Karpas-422 (cell line): ENCODE measurements around the gene MED7. TPM values are rescaled to one million over a fixed set of nuclear protein-coding genes. Genes with fewer than 3 reads are reported as not detected.
"Not testable (repeated sequence)": the region's sequence is repeated elsewhere in the genome, so short reads cannot be mapped to it uniquely, and the experiment has no call there.

Source experiments
- DNase-seq: peaks from one replicate; pipeline ENCODE4 v3.0.0-alpha.2; 2015
- H2AFZ ChIP-seq: fragments of 200-600 bp; sonication (generic); 2 replicates; pipeline ENCODE4 v1.6.1; 2014; ENCODE audit warnings: antibody characterized with exemption, low read length, mixed read lengths
- H3K27ac ChIP-seq: fragments of 200-600 bp; sonication (generic); 2 replicates; pipeline ENCODE4 v1.5.1; 2014; ENCODE audit warnings: mild to moderate bottlenecking, low read length, moderate library complexity
- H3K27me3 ChIP-seq: fragments of 200-600 bp; sonication (generic); 2 replicates; pipeline ENCODE4 v1.6.1; 2014; ENCODE audit warnings: low read length, mixed read lengths
- H3K36me3 ChIP-seq: fragments of 200-600 bp; sonication (generic); 2 replicates; pipeline ENCODE4 v1.6.1; 2014; ENCODE audit warnings: low read length, mixed read lengths; ENCODE audit not compliant: insufficient read depth
- H3K4me1 ChIP-seq: fragments of 200-600 bp; sonication (generic); 2 replicates; pipeline ENCODE4 v1.6.1; 2014; ENCODE audit warnings: mild to moderate bottlenecking, low read length, mixed read lengths
- H3K4me2 ChIP-seq: fragments of 200-600 bp; sonication (generic); 2 replicates; pipeline ENCODE4 v1.6.1; 2014; ENCODE audit warnings: low read length, low read depth, mild to moderate bottlenecking; ENCODE audit not compliant: poor library complexity, severe bottlenecking
- H3K4me3 ChIP-seq: fragments of 200-600 bp; sonication (generic); 2 replicates; pipeline ENCODE4 v1.5.1; 2014; ENCODE audit warnings: mild to moderate bottlenecking, antibody characterized with exemption, low read length, mixed read lengths
- H3K79me2 ChIP-seq: fragments of 200-600 bp; sonication (generic); 2 replicates; pipeline ENCODE4 v1.6.1; 2014; ENCODE audit warnings: mild to moderate bottlenecking, low read length, mixed read lengths
- H3K9ac ChIP-seq: fragments of 200-600 bp; sonication (generic); 2 replicates; pipeline ENCODE4 v1.6.0; 2014; ENCODE audit warnings: low read length
- H3K9me2 ChIP-seq: fragments of 200-600 bp; sonication (generic), shearing (Covaris generic); replicated peaks from 2 replicates; pipeline ENCODE4 v1.6.0; 2014; ENCODE audit warnings: mild to moderate bottlenecking, low read length, moderate library complexity; ENCODE audit not compliant: insufficient read depth
- H3K9me3 ChIP-seq: fragments of 300-700, 200-600 bp; sonication (generic); 2 replicates; pipeline ENCODE4 v1.6.1; 2014; ENCODE audit warnings: low read length, mixed read lengths
- H4K20me1 ChIP-seq: fragments of 200-600 bp; sonication (generic); 2 replicates; pipeline ENCODE4 v1.6.1; 2014; ENCODE audit warnings: mild to moderate bottlenecking, antibody characterized with exemption, low read length, low read depth; ENCODE audit not compliant: insufficient read depth
- total RNA-seq: library from RNA; depleted of rRNA; stranded (reverse); fragments of >200 nt; shearing (Covaris generic); gene quantifications from 2 replicates; pipeline ENCODE4 v1.2.3, GENCODE V29; 2014; ENCODE audit warnings: low replicate concordance; rRNA removed

MED7 gene
- 10.6 and 12.2 TPM in 2 replicates for total RNA-seq

DNA sequence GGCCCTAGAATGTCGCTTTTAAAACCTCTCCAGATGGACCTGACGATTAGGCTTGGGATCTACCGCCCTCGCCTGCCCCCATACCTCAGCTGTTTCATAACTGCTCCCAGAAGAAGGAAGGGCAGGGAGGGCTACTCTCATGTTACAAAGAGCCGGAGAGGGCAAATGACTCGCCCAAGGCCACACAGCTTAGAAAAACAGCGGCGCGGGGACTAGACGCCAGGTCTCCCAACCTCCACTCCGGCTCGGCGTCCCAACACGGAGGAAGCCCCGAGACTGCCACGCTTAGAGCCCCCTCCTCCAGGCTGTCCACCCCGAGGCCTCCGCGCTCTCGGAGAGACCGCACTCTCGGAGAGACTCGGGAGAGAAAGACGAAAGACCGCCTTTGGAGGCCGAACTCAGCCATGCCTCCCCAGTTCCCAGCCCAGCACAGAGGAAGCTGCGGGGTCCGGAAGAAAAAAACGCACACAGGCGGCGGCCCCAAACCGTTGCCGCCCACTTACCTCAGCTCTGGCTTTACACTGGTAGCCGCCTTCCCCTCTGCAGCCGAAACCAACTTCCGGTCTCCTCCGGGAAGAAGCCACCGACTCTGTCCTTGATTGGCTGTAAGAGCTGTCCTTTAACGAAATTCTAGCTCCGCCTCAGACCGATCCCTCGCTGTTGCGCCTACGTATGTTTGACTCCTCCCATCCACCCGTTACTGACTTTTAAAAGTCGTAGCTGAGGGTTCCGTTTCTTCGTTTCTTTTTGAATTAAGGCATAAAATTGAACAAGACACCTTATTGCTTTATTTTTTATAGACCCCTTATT, at the start of gene MED7:
MED7 (minus strand) TSS at position 549 of the 810 bp plus-strand sequence. CDS start 3,434 bp downstream, outside the sequence.
- H3K9ac ChIP-seq = peak within 1 kb of the TSS; percentile 97
- peak within 1 kb of the TSS; percentile 86 for H3K4me3 ChIP-seq
- peak within 1 kb of the TSS; percentile 95 for H2AFZ ChIP-seq
- H3K9me2 ChIP-seq = no peaks in the 10 kb centered on the region
- peak; percentile 100 for DNase-seq
- peak within 1 kb of the TSS; percentile 76 for H3K27ac ChIP-seq
- peaks cover 17% of the 10 kb centered on the region for H3K4me1 ChIP-seq
- peaks cover 5% of the 10 kb centered on the region for H4K20me1 ChIP-seq
- no peaks in the 10 kb centered on the region for H3K27me3 ChIP-seq
- peak within 1 kb of the TSS; percentile 98 for H3K4me2 ChIP-seq
- H3K36me3 ChIP-seq = peaks cover 14% of the 10 kb centered on the region
- H3K9me3 ChIP-seq = no peaks in the 10 kb centered on the region
- H3K79me2 ChIP-seq = peaks cover 19% of the 10 kb centered on the region

GRCh38 chr5:157189223-157189622, 46.6 kb upstream of the MED7 start:
- no peak for DNase-seq
- Histone ChIP-seq H3K79me2 (no peaks in the 10 kb centered on the region), H3K27ac (no peak overlapping the region), H3K9me3 (no peaks in the 10 kb centered on the region), H3K4me2 (no peak overlapping the region), H3K9ac (no peak overlapping the region), H3K4me1 (no peaks in the 10 kb centered on the region), H3K4me3 (no peak overlapping the region), H3K27me3 (no peaks in the 10 kb centered on the region), H2AFZ (no peak overlapping the region), H3K9me2 (no peaks in the 10 kb centered on the region), H3K36me3 (no peaks in the 10 kb centered on the region), H4K20me1 (no peaks in the 10 kb centered on the region)

- H3K4me1 ChIP-seq = no peaks in the 10 kb centered on the region
- no peaks in the 10 kb centered on the region for H3K27me3 ChIP-seq
- no peaks in the 10 kb centered on the region for H3K36me3 ChIP-seq
Observed at GRCh38 chr5:157188270-157188669, 45.6 kb upstream of the MED7 start.

DNA sequence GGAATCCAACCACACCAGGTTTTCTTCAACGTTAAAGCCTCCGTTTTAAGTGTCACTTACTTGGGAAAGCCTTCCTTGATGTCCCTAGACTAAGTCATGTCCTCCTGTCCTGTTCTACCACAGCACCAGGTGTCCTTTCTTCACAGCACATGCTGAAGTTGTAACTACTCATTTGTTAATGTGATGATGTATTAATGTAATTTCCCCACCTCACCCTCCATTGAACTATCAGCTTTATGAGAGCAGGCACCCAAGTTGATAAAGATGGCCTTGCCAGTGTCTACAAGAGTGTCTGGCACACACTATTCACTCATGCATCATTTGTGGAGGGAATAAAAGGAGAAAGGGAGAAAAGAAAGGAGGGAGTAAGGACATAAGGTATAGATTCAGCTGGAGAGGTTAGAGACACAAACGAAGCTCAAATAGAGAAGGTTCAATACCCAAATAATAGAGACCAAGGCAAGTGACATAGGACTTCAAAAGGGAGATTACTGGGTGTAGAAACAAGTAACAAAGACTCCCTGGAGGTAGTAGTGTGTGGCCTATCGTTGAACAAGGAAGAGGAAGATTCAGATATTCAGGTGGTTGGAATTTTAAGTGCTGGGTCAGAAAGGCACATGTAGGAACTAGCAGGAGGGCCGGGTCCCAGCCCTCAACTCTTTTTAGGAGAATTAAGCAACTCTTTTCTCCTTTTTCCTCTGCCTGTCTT, 44.5 kb upstream of the MED7 start:
- H3K9me3 ChIP-seq = no peaks in the 10 kb centered on the region
- no peak overlapping the region for H3K27ac ChIP-seq
- H3K9me2 ChIP-seq = no peaks in the 10 kb centered on the region
- H3K4me3 ChIP-seq = no peak overlapping the region
- H3K36me3 ChIP-seq = no peaks in the 10 kb centered on the region
- no peaks in the 10 kb centered on the region for H3K27me3 ChIP-seq
- H4K20me1 ChIP-seq = no peaks in the 10 kb centered on the region
- H3K4me2 ChIP-seq = no peak overlapping the region
- H2AFZ ChIP-seq = peak overlapping the region; percentile 8; the same call in 1 of the 2 replicates
- no peak for DNase-seq
- no peaks in the 10 kb centered on the region for H3K79me2 ChIP-seq
- no peak overlapping the region for H3K9ac ChIP-seq
- 0 out of 2 replicates have a peak, but pooled peaks cover 4% of the 10 kb centered on the region for H3K4me1 ChIP-seq

More at GRCh38 chr5:157188270-157188669, 45.6 kb upstream of the MED7 start:
- Histone ChIP-seq H3K4me3 (no peak overlapping the region), H3K4me2 (no peak overlapping the region), H2AFZ (no peak overlapping the region), H3K79me2 (no peaks in the 10 kb centered on the region), H3K9ac (no peak overlapping the region), H3K9me3 (no peaks in the 10 kb centered on the region), H3K27ac (no peak overlapping the region), H3K9me2 (no peaks in the 10 kb centered on the region), H4K20me1 (no peaks in the 10 kb centered on the region)
- no peak for DNase-seq

- DNase-seq = no peak
- H3K9me3 ChIP-seq = no peaks in the 10 kb centered on the region
Observed at GRCh38 chr5:157186309-157187045, 43.8 kb upstream of the MED7 start.

DNA sequence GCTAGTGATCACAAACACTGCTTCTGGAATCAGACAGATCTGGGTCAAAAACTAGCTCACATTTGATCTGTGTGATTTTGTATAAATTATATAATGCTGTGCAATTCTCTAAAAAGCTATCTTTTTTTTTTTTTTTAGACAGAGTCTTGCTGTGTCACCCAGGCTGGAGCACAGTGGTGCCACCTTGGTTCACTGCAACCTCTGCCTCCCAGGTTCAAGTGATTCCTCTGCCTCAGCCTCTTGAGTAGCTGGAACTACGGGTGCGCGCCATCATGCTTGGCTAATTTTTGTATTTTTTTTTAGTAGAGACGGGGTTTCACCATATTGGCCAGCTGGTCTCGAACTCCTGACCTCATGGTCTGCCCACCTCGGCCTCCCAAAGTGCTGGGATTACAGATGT, 42.5 kb upstream of the MED7 start:
- not testable (repeated sequence) for DNase-seq, H3K79me2 ChIP-seq, H3K27me3 ChIP-seq, H4K20me1 ChIP-seq, H3K9ac ChIP-seq, H3K27ac ChIP-seq, H2AFZ ChIP-seq, H3K4me2 ChIP-seq, H3K4me1 ChIP-seq, H3K36me3 ChIP-seq, H3K4me3 ChIP-seq, H3K9me3 ChIP-seq, H3K9me2 ChIP-seq

More at GRCh38 chr5:157186309-157187045, 43.8 kb upstream of the MED7 start:
- H3K4me2 ChIP-seq = no peak overlapping the region
- H3K79me2 ChIP-seq = no peaks in the 10 kb centered on the region
- H3K27me3 ChIP-seq = no peaks in the 10 kb centered on the region
- H3K4me1 ChIP-seq = 0 out of 2 replicates have a peak, but pooled peaks cover 4% of the 10 kb centered on the region
- no peaks in the 10 kb centered on the region for H3K36me3 ChIP-seq
- H3K4me3 ChIP-seq = no peak overlapping the region
- no peak overlapping the region for H3K27ac ChIP-seq
- H2AFZ ChIP-seq = no peak overlapping the region
- no peaks in the 10 kb centered on the region for H3K9me2 ChIP-seq
- H3K9ac ChIP-seq = no peak overlapping the region
- no peaks in the 10 kb centered on the region for H4K20me1 ChIP-seq

GRCh38 chr5:157184117-157184670, 41.5 kb upstream of the MED7 start:
- H2AFZ ChIP-seq = no peak overlapping the region
- no peak overlapping the region for H3K27ac ChIP-seq
- H3K9ac ChIP-seq = no peak overlapping the region
- H3K4me1 ChIP-seq = 0 out of 2 replicates have a peak, but pooled peaks cover 4% of the 10 kb centered on the region
- DNase-seq = no peak
- no peaks in the 10 kb centered on the region for H3K27me3 ChIP-seq
- H3K4me2 ChIP-seq = no peak overlapping the region
- no peaks in the 10 kb centered on the region for H3K9me3 ChIP-seq
- H3K36me3 ChIP-seq = no peaks in the 10 kb centered on the region
- H3K9me2 ChIP-seq = no peaks in the 10 kb centered on the region
- no peaks in the 10 kb centered on the region for H3K79me2 ChIP-seq
- H4K20me1 ChIP-seq = no peaks in the 10 kb centered on the region
- H3K4me3 ChIP-seq = no peak overlapping the region
